Measurements from ENCODE around the gene GALNT11. TPM values are rescaled to one million over a fixed set of nuclear protein-coding genes. Genes with fewer than 3 reads are reported as not detected.
"Not testable (repeated sequence)": the region's sequence is repeated elsewhere in the genome, so short reads cannot be mapped to it uniquely, and the experiment has no call there.

GALNT11 gene
- total RNA-seq, 2 donors from 2014 or later = 25.1 to 28.6 TPM

DNA sequence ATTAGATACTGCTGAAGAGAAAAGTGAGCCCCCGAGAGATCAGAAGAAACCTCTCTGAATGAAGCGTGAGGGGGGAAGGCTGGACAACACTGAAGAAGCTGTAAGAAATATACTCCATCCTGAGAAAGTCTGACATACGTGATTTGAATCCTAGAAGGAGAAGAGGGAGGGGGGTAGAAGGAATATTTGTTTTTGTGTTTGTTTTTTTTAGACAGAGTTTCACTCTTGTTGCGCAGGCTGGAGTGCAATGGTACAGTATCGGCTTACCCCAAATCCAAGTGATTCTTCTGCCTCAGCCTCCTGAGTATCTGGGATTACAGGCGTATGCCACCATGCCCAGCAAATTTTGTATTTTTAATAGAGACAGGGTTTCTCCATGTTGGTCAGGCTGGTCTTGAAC lies 52.6 kb downstream of the GALNT11 start:
- no peaks in the 10 kb centered on the region for H3K9me3 ChIP-seq
- H3K36me3 ChIP-seq = no peaks in the 10 kb centered on the region
- DNase-seq (ENCODE audit: low spot score) = no peak
- no peak overlapping the region for H3K27ac ChIP-seq
- TF ChIP-seq, protein P1, sequence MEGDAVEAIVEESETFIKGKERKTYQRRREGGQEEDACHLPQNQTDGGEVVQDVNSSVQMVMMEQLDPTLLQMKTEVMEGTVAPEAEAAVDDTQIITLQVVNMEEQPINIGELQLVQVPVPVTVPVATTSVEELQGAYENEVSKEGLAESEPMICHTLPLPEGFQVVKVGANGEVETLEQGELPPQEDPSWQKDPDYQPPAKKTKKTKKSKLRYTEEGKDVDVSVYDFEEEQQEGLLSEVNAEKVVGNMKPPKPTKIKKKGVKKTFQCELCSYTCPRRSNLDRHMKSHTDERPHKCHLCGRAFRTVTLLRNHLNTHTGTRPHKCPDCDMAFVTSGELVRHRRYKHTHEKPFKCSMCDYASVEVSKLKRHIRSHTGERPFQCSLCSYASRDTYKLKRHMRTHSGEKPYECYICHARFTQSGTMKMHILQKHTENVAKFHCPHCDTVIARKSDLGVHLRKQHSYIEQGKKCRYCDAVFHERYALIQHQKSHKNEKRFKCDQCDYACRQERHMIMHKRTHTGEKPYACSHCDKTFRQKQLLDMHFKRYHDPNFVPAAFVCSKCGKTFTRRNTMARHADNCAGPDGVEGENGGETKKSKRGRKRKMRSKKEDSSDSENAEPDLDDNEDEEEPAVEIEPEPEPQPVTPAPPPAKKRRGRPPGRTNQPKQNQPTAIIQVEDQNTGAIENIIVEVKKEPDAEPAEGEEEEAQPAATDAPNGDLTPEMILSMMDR (IDR thresholded peaks at IDR 0.05) = no peak
- no peaks in the 10 kb centered on the region for H3K27me3 ChIP-seq
- no peak overlapping the region for H3K4me3 ChIP-seq
- H3K4me1 ChIP-seq = peaks cover 0 to 21% of the 10 kb centered on the region in 2 donors

DNA sequence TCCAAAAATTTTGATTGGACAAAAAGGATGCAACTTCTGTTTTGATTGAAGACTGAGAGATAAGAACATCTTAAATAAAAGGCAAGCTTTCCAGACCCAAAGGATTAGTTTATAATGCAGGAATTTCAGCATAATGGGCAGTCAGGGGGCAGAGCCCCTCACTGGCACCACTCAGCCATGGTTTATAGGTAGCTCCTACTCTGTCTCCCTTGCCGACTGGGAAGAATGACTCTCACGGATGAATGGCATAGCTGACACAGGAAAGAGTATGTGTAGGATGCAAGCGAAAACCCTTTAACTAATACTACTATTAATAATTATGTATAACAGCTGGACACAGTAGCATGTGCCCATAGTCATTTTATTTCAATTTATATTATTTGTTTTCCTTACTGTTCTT lies 53.3 kb downstream of the GALNT11 start:
- Histone ChIP-seq H3K9me3 (no peaks in the 10 kb centered on the region), H3K36me3 (no peaks in the 10 kb centered on the region), H3K4me3 (no peak overlapping the region), H3K27ac (no peak overlapping the region), H3K4me1 (peaks cover 0 to 21% of the 10 kb centered on the region in 2 donors), H3K27me3 (no peaks in the 10 kb centered on the region)
- TF ChIP-seq, protein P1 (IDR thresholded peaks at IDR 0.05) = no peak
- DNase-seq (ENCODE audit: low spot score) = no peak

DNA sequence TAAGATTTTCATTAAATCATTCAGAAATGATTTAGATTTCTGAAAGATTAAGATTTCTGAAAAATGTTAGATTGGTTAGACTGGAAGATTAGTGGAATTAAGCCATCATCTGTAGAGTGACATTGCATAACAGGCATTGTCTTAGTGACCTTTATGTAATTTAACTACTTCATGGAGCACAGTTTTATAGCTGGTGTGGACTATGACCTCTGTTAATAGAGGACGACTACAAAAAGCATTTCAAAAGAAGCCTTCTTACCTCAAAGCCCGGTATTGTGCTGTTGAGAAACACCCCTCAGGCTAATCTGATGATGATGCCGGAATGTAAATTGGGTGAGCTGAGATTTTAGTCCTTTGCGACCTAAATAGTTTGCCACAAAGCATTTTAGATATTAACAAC lies 55.6 kb downstream of the GALNT11 start:
- DNase-seq (ENCODE audit: low spot score) = no peak
- peaks cover 0 to 14% of the 10 kb centered on the region in 2 donors for H3K4me1 ChIP-seq
- TF ChIP-seq, protein P1 (IDR thresholded peaks at IDR 0.05) = no peak

DNA sequence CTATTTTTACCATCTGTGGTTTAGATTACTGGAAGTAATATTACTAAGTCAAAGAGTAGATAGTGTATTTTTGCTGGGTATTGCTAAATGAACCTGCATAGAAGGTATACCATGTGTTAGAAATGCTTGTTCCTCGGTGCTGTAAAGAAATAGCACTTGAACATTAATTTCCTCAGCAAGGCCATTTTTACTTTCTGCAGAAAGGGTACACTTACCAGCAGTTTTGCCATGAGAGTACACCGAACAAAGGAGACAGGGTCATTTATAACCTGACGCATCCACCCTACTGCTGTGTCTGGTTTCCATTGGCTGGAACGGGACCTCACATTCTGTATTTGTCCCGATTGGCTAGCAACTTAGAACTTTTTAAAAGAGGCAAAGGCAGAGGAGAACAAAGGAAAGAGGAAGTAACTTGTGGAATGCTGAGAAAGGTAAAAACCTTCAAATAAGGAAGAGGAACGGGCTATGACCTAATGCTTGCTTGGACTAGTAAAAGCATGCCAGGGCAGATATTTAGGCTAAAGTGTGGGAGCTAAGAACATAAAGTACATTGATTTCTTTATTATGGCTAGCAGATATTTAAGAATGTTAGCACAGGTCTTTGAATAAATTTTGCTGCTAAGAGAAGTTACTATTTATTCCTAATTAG lies 56.7 kb downstream of the GALNT11 start:
- not testable (repeated sequence) for H3K4me3 ChIP-seq; H3K9me3 ChIP-seq; H3K27me3 ChIP-seq; H3K36me3 ChIP-seq; H3K27ac ChIP-seq; H3K4me1 ChIP-seq; DNase-seq (ENCODE audit: low spot score)

More for the DNA sequence above, 55.6 kb downstream of the GALNT11 start:
- Histone ChIP-seq H3K4me3 (no peak overlapping the region), H3K9me3 (no peaks in the 10 kb centered on the region), H3K27ac (no peak overlapping the region), H3K36me3 (no peaks in the 10 kb centered on the region), H3K27me3 (no peaks in the 10 kb centered on the region)

DNA sequence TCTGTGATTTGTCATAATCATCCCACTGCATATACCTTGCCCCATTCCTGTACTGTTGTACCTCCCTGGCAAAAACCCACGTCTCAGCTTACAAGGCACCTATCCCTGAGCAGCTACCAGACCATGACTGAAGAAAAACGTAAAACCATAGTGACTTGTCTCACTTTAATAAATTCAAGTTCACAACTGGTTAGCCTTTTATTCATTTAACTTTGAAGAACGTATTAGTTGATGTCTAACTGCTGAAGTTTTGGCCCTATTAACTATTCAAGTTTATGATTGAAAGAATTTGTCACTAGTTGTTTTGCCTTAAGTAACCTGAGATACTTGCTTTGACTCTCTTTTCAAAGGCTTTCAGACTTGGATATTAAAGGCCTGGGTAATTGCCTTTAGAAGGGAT lies 59.7 kb downstream of the GALNT11 start:
- no peaks in the 10 kb centered on the region for H3K4me1 ChIP-seq
- no peak for DNase-seq (ENCODE audit: low spot score)

DNA sequence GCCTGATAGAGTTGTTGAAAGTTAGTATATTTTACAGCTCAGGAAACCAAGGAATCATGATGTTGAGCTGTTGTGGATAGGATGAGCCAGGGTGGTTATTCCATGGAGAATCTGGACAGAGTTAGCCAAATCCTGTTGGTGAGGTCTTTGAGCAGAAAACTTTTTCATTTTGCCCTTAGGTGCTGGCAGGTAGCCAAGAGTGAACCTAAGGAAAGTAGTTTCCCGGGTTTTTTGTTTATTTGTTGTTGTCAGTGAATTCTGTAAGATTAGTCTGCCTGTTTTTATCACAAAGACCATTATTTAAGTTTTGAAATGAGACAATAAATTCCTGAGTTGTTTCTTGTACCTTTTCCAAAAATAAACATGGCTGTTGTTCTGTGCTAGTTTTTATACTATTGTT lies 61.0 kb downstream of the GALNT11 start:
- no peak for DNase-seq (ENCODE audit: low spot score)
- TF ChIP-seq, protein P1 (IDR thresholded peaks at IDR 0.05) = no peak
- no peaks in the 10 kb centered on the region for H3K4me1 ChIP-seq
- H3K4me3 ChIP-seq = no peak overlapping the region
- no peaks in the 10 kb centered on the region for H3K36me3 ChIP-seq
- H3K27me3 ChIP-seq = no peaks in the 10 kb centered on the region
- peaks cover 0 to 12% of the 10 kb centered on the region in 2 donors for H3K9me3 ChIP-seq
- no peak overlapping the region for H3K27ac ChIP-seq

More for the DNA sequence above, 59.7 kb downstream of the GALNT11 start:
- Histone ChIP-seq H3K36me3 (no peaks in the 10 kb centered on the region), H3K9me3 (peaks cover 0 to 12% of the 10 kb centered on the region in 2 donors), H3K27ac (no peak overlapping the region), H3K27me3 (no peaks in the 10 kb centered on the region), H3K4me3 (no peak overlapping the region)
- TF ChIP-seq, protein P1 (IDR thresholded peaks at IDR 0.05) = no peak
